Measurements from ENCODE around the gene EPHA4. TPM values are rescaled to one million over a fixed set of nuclear protein-coding genes. Genes with fewer than 3 reads are reported as not detected.

EPHA4 gene
- total RNA-seq, 1 donor from 2014 or later = 14.2 TPM

DNA sequence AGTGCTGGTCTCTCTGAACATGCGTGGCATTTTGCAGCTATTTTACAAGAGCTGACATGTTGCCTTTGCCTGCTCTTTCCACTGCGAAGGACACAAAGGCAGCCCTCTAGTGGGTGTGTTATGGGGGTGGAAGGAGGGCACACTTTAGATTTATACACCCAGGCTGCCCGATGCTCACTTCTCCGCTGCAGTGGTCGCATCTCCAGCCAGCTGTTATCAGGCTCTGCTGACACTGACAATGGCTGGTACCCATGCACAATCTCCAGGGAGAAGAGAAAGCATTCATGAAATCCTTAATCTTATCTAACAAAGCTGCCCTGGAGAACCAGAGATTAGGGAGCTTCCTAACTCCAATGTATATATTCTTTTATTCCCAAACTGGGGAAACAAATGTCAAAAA, 113.5 kb downstream of the EPHA4 start:
- DNase-seq (ENCODE audit: missing footprints) (no peak), ATAC-seq (no peak)
- intact Hi-C loops (cut with DNase I) = no loop called here

- DNase-seq (ENCODE audit: missing footprints) (no peak), ATAC-seq (no peak)
- intact Hi-C loops (cut with DNase I) = no loop called here
Measured at GRCh38 chr2:221455214-221455613, 116.9 kb downstream of the EPHA4 start.

DNA sequence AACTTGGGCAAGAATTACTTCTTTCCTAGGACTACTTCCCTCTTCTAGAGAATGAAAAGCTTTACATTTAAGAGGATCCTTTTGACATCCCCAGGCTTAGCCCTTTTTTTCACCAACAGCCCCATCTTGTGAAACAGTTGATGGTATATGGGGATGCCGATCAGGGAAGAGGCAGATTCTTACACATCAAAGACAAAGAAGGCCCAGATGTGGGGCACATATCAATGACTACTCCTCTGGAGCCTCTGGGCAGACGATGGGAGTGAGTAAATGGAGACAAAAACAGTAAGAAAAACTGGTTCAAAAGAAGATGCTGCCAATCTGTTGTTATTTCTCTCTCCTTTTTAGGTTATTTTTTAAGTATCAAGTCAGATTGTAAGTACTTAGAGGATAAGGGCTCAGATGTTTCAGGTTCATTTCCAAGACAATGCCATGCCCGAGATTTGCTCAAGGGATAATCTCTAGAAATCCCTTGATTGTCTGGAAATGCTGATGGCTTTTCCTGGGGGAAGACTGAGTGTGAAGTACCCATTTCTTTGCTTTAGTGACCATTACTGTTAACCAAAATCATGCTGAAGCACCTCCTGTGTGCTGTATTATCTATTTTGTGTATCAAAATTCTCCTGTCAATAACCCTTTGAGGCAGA, 117.5 kb downstream of the EPHA4 start:
- DNase-seq (ENCODE audit: missing footprints) = no peak
- intact Hi-C loops (cut with DNase I) = no loop called here
- ATAC-seq = no peak

DNA sequence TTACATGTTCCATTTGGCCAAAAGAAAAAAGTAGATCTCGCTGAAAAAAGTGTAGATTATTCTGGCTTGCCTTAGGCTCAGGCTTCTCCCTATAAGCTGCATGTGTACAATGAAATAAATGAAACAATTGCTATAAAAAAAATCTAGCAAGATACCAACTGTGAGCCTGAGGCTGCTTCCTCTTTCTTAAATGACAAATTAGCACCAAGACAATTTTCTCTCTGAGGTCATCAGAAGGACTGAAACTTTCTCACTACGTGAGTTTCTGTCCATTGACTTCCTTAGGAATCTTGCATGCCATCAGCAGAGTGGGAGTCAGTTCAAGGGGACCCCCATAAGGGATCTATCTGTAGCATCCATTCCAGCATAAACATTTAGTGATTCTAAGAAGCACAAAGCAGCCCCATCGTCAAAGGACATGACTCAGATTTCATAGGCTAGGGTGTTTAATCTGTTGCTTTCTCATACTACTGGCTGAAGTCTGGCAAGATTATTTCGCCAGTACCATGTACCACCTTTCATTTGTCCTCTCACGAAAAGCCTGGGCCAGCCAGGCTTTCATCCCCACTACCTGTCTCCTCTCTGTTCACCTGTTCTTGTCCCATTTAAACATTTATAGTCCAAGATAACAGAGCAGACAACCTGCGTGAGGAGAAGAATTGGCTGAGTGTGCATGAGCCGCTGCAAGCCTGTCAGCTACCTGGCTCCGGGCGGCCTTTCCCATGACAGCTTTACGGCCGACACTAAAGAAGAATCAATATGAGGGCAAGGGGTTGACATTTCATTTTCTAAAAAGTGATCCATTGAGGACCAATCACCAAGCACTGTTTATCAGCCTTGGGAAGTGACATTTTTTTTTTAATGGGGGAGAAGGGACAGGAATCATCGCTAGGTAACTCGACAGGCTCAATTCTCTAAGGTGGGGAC, 120.0 kb downstream of the EPHA4 start:
- no peak for DNase-seq (ENCODE audit: missing footprints)
- no peak for ATAC-seq
- intact Hi-C loops (cut with DNase I) = no loop called here

- intact Hi-C loops (cut with DNase I) = no loop called here
- no peak for DNase-seq (ENCODE audit: missing footprints)
- no peak for ATAC-seq
Measured at GRCh38 chr2:221450280-221450679, 121.8 kb downstream of the EPHA4 start.

- no peak for ATAC-seq
- no peak for DNase-seq (ENCODE audit: missing footprints)
- intact Hi-C loops (cut with DNase I) = no loop called here
Measured at GRCh38 chr2:221449406-221449805, 122.7 kb downstream of the EPHA4 start.

DNA sequence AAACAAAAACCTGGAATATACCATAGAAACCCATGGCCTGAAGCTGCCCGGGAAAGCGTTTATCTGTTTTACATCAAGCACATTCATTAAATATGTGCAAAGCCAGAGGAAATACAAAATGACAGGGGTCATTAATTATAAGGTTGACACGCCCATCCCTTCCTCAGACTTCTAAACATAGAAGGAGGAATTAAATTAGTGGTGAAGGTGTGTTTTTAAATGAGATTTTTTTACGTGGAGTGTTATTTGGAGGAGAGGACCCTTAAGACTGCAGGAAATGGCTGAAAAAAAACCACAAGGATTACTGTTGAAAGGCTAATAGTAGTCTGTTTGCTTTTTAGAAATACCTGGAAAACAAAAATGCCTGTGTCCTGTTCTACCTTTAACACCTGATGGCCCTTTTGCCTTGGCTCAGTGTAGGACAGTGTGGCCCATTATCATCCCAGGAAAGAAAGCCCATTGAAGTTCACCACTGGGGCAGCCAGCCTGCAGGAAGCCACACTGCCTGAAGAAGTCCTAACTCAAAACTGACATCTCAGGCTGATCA, 123.2 kb downstream of the EPHA4 start:
- intact Hi-C loops (cut with DNase I) = no loop called here
- ATAC-seq (no peak), DNase-seq (ENCODE audit: missing footprints) (no peak)

GRCh38 chr2:221448057-221448843, 123.9 kb downstream of the EPHA4 start:
- no peak for ATAC-seq
- no peak for DNase-seq (ENCODE audit: missing footprints)
- intact Hi-C loops (cut with DNase I) = no loop called here

DNA sequence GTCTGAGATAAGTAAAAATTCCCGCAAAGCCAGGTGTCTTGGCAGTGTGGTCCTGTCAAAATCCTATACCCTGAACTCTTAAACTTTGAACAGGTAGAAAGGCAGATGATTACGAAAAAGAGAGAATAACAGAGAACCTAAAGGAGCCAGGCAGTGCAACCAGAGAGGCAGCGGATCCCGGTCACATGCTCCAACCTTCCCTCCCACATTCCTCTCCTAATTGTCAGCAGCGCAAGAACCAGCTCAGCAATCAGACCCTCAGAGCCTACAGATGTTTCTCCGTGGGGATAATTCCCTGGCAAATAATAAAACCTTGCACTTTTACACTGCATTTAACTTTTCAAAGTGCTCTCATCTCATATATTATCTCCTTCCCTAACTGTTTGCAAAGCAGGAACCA, 124.8 kb downstream of the EPHA4 start:
- ATAC-seq (no peak), DNase-seq (ENCODE audit: missing footprints) (no peak)
- intact Hi-C loops (cut with DNase I) = no loop called here

DNA sequence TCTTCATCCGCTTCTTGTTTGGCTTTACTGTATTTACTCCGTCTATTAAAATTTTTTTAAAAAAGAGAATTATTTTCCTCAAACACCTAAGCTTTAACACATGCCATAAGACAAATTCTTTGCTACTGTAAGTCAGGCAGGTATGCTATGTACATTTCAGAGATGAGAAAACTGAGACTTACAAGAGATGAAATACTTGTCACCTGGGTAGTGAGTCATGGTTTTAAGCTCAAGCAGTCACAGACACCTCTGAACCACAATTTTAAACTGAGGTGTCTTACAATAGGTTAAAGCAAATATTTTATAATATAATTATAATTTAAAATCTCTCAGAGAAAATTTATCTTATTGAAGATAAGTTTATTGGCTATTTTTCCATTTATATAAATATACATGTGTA, 126.0 kb downstream of the EPHA4 start:
- intact Hi-C loops (cut with DNase I) = no loop called here
- DNase-seq (ENCODE audit: missing footprints) (no peak), ATAC-seq (no peak)

GRCh38 chr2:221444106-221444505, 128.0 kb downstream of the EPHA4 start:
- intact Hi-C loops (cut with DNase I) = no loop called here
- ATAC-seq = peak; percentile 86
- DNase-seq (ENCODE audit: missing footprints) = no peak

GRCh38 chr2:221443645-221444044, 128.5 kb downstream of the EPHA4 start:
- intact Hi-C loops (cut with DNase I) = no loop called here
- DNase-seq (ENCODE audit: missing footprints) = no peak
- peak; percentile 27 for ATAC-seq

- intact Hi-C loops (cut with DNase I) = no loop called here
- ATAC-seq (no peak), DNase-seq (ENCODE audit: missing footprints) (no peak)
Measured at GRCh38 chr2:221442128-221442527, 130.0 kb downstream of the EPHA4 start.

- ATAC-seq (no peak), DNase-seq (ENCODE audit: missing footprints) (no peak)
- intact Hi-C loops (cut with DNase I) = no loop called here
Measured at GRCh38 chr2:221439761-221440479, 132.2 kb downstream of the EPHA4 start.

DNA sequence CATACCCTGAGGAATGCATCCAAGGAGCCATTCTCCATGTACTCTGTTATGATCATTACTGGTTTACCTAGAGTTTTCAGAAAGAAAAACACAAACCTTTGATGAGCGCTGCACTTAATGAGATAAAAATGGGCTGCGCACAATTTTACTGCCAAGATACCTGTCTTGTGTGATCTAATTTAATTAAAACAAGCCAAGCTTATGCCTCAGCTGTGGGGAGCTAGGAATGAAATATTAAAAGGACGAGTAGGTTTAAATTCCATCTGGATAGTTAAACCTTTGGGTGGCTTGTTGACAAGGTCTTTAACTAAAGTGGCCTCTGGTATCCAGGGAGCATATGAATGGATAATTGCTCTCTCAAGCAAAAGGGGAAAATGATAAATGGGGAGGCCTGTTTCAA, 135.0 kb downstream of the EPHA4 start:
- intact Hi-C loops (cut with DNase I) = no loop called here
- DNase-seq (ENCODE audit: missing footprints) (no peak), ATAC-seq (no peak)

- intact Hi-C loops (cut with DNase I) = no loop called here
Measured at GRCh38 chr2:221435171-221435570, 136.9 kb downstream of the EPHA4 start.

DNA sequence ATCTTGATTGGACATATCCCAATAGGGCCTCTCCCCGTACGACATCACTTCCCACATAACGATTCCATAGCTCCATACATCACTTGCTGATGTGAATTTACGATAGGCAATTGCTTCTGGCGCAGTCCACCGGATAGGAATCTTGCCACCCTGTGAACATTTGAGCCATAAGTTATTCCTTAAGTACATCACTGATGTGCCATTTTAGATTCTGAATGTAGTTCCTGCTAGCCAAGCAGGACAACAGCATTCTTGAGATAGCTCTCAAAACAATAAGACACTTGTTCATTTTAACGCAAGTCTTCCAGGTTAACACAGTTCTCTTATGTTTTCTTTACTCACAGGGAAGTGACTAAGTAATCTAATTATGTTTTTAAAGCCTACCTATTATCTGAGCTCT, 138.0 kb downstream of the EPHA4 start:
- no peak for DNase-seq (ENCODE audit: missing footprints)
- ATAC-seq = no peak
- intact Hi-C loops (cut with DNase I) = no loop called here

More at GRCh38 chr2:221435171-221435570, 136.9 kb downstream of the EPHA4 start:
- DNase-seq (ENCODE audit: missing footprints) (no peak), ATAC-seq (no peak)

GRCh38 chr2:221431477-221431876, 140.6 kb downstream of the EPHA4 start:
- no peak for ATAC-seq
- intact Hi-C loops (cut with DNase I) = no loop called here

More at GRCh38 chr2:221431477-221431876, 140.6 kb downstream of the EPHA4 start:
- DNase-seq (ENCODE audit: missing footprints) = no peak

Measured in Right ventricle myocardium inferior (tissue), 1 donor.